ENCODE measurements around the gene SETD7. TPM values are rescaled to one million over a fixed set of nuclear protein-coding genes. Genes with fewer than 3 reads are reported as not detected.
A peak's percentile ranks its signal among the peaks of the same experiment; 100 is the strongest.

The SETD7 gene
- total and polyA plus RNA-seq, 2 of the 4 experiments (the other 2 are of a cell fraction): 17.0 to 46.6 TPM

- Histone ChIP-seq H3K4ac (ENCODE audit: low read depth, low read length) (no peak overlapping the region), H4K20me1 (ENCODE audit: insufficient read depth, low read length) (no peaks in the 10 kb centered on the region), H3K14ac (replicated peaks; ENCODE audit: low read depth, low read length) (peak overlapping the region; percentile 3; the same call in 1 of the 2 replicates), H2AK5ac (ENCODE audit: low read depth, low read length) (no peak overlapping the region), H3K4me2 (ENCODE audit: low read depth, low read length) (0 out of 2 replicates have a peak overlapping the region, but pooled peaks have one; percentile 8), H3K4me1 (ENCODE audit: control insufficient read depth, insufficient read depth, low read length) (peaks cover 18% of the 10 kb centered on the region), H3K27ac (ENCODE audit: insufficient read depth, low read length) (no peak overlapping the region), H3K56ac (ENCODE audit: extremely low read depth, insufficient read depth, low read length) (no peak overlapping the region), H3K18ac (ENCODE audit: low read depth, low read length) (no peak overlapping the region), H2BK20ac (ENCODE audit: low read depth, low read length) (0 out of 2 replicates have a peak overlapping the region, but pooled peaks have one; percentile 18), H3K36me3 (ENCODE audit: control insufficient read depth, insufficient read depth, low read length) (no peaks in the 10 kb centered on the region), H3K4me3 (ENCODE audit: insufficient read depth, low read depth, low read length) (no peak overlapping the region), H3K9me3 (ENCODE audit: control insufficient read depth, insufficient read depth, low read length) (no peaks in the 10 kb centered on the region; the same call in 1 of the 2 replicates), H3K9me1 (ENCODE audit: insufficient read depth, low read length) (peaks cover 6% of the 10 kb centered on the region), H2AFZ (replicated peaks; ENCODE audit: low read length, poor library complexity) (no peak overlapping the region), H2BK120ac (ENCODE audit: low read depth, low read length) (peak overlapping the region; percentile 35), H4K8ac (ENCODE audit: low read depth in 2 of 2, low read length in 2 of 2) (no peak overlapping the region), H2AK9ac (replicated peaks; ENCODE audit: low read depth, low read length, poor library complexity) (peak overlapping the region; percentile 23), H3K23ac (ENCODE audit: low read depth, low read length) (peak overlapping the region; percentile 13; the same call in 1 of the 2 replicates), H3K9ac (ENCODE audit: low read depth, low read length) (no peak overlapping the region), H2BK15ac (ENCODE audit: low read depth, low read length) (0 out of 3 replicates have a peak overlapping the region, but pooled peaks have one; percentile 12), H2BK5ac (ENCODE audit: low read depth, low read length, poor library complexity, severe bottlenecking) (no peak overlapping the region), H3K79me1 (ENCODE audit: low read depth in 1 of 2, low read length in 2 of 2) (no peaks in the 10 kb centered on the region), H4K5ac (ENCODE audit: low read depth, low read length) (no peak overlapping the region), H3K27me3 (ENCODE audit: control insufficient read depth, insufficient read depth, low read length) (no peaks in the 10 kb centered on the region), H4K91ac (ENCODE audit: insufficient read depth, low read depth, low read length) (no peak overlapping the region)
- ATAC-seq (ENCODE audit: low read depth) (peak; percentile 9), DNase-seq (peak; percentile 56)
- no TSS peak for BruUV-seq (replicated peaks)
- 39% methylated on average over 2 of the region's 3 CpGs; no CpG with 5 or more reads in 1 of the 2 experiments for WGBS, 2 experiments (ENCODE audit: extremely low coverage in 2 of 2, insufficient read length in 1 of 2)
- ChIA-PET CTCF (no interaction called here), POLR2A (ENCODE audit: unreplicated experiment) (no interaction called here)
- in situ Hi-C loops (cut with MboI; ENCODE audit: low sequenced_read_pairs) (no loop called here), intact Hi-C loops (cut with micrococcal nuclease) (no loop called here), dilution Hi-C loops (cut with HindIII; ENCODE audit: low sequenced_read_pairs, unreplicated experiment) (no loop called here)
- no peak for TF ChIP-seq NFE2L2 (IDR thresholded peaks at IDR 0.05; ENCODE audit: low read depth, low read length)
- peak; percentile 50; the same call in 1 of the 2 replicates for TF ChIP-seq CEBPB (IDR thresholded peaks at IDR 0.05; ENCODE audit: low read depth, low read length)
These were observed 40.1 kb upstream of the SETD7 start for GRCh38 chr4:139596034-139596683.
